Activated naive CD4-positive, alpha-beta T cell treated with anti-CD3 and anti-CD28 coated beads, Interleukin-2, amount 10 ng/mL, durations not matched to agents 7 days and 5 days (primary cell): ENCODE measurements around the gene PDGFD.

Experiments
- CTCF ChIA-PET: fragments of 350-600 bp; sonication (Branson Sonifier 250); formaldehyde crosslinking; loops from one replicate; lab custom pipeline; 2021; ENCODE audit warnings: antibody characterized with exemption; lab: Charles Lee
- DNase-seq: peaks from one replicate; pipeline ENCODE4 v3.0.0-alpha.2; 2020
- H3K27ac Mint-ChIP-seq: one replicate; pipeline ENCODE4 v1.8.0; 2021; ENCODE audit warnings: mild to moderate bottlenecking, moderate library complexity, mixed read lengths
- H3K27me3 Mint-ChIP-seq: one replicate; pipeline ENCODE4 v1.8.0; 2021; ENCODE audit warnings: mild to moderate bottlenecking, mixed read lengths
- H3K36me3 Mint-ChIP-seq: one replicate; pipeline ENCODE4 v1.8.0; 2021; ENCODE audit warnings: mixed read lengths
- H3K4me1 Mint-ChIP-seq: one replicate; pipeline ENCODE4 v1.8.0; 2021; ENCODE audit warnings: mixed read lengths
- H3K4me3 Mint-ChIP-seq: one replicate; pipeline ENCODE4 v1.8.0; 2021; ENCODE audit warnings: mild to moderate bottlenecking, moderate library complexity, mixed read lengths
- H3K9me3 Mint-ChIP-seq: one replicate; pipeline ENCODE4 v1.8.0; 2021; ENCODE audit warnings: mixed read lengths

PDGFD gene

DNA sequence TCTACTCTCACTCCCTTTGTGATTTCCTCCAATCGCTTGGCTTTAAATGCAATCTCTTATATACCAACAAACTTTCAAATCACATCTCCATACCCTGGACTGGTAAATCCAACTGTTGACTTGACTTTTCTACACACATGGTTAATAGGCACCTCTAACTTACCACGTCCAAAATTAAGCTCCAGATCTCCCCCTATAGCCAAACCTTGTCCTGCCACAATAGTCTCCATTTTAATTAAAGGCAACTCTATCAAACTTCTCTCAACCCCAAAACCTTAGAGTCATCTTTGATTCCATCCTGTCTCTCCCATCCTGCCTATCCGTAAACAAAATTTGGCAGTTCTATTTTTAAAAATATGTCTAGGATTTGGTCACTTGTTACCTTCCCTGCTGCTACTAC, 269.3 kb downstream of the PDGFD start:
- no peak for DNase-seq
- Mint-ChIP-seq H3K9me3 (no peaks in the 10 kb centered on the region), H3K4me1 (no peaks in the 10 kb centered on the region), H3K4me3 (no peak overlapping the region), H3K27ac (no peak overlapping the region), H3K27me3 (no peaks in the 10 kb centered on the region), H3K36me3 (no peaks in the 10 kb centered on the region)
- CTCF ChIA-PET = no interaction called here

DNA sequence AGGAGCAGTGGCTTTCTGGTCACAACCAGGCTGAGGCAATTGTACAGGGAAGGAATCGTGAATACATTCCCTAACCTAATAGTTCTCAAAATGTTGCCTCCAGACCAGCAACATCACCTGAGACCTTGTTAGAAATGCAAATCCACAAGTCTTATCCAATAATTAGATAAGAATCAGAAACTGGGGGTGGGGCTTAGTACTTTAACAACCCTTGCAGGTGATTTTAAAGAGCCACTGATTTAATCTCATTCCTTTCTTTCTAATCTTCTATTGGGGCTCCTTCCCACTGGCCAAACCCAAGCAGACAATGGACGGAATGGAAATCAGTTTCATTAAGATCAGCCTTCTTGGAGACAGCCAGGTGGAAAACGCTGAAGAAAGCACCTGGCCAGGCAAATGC, 269.9 kb downstream of the PDGFD start:
- no peaks in the 10 kb centered on the region for H3K36me3 Mint-ChIP-seq
- no peak overlapping the region for H3K4me3 Mint-ChIP-seq
- no peaks in the 10 kb centered on the region for H3K27me3 Mint-ChIP-seq
- no peaks in the 10 kb centered on the region for H3K9me3 Mint-ChIP-seq
- no peak for DNase-seq
- H3K4me1 Mint-ChIP-seq = no peaks in the 10 kb centered on the region
- CTCF ChIA-PET = no interaction called here
- no peak overlapping the region for H3K27ac Mint-ChIP-seq

- H3K9me3 Mint-ChIP-seq = no peaks in the 10 kb centered on the region
- no peak overlapping the region for H3K4me3 Mint-ChIP-seq
- CTCF ChIA-PET = no interaction called here
- H3K4me1 Mint-ChIP-seq = no peaks in the 10 kb centered on the region
- H3K27me3 Mint-ChIP-seq = no peaks in the 10 kb centered on the region
- H3K27ac Mint-ChIP-seq = no peak overlapping the region
- DNase-seq = no peak
- no peaks in the 10 kb centered on the region for H3K36me3 Mint-ChIP-seq
These were observed 270.6 kb downstream of the PDGFD start for GRCh38 chr11:103893371-103893770.

DNA sequence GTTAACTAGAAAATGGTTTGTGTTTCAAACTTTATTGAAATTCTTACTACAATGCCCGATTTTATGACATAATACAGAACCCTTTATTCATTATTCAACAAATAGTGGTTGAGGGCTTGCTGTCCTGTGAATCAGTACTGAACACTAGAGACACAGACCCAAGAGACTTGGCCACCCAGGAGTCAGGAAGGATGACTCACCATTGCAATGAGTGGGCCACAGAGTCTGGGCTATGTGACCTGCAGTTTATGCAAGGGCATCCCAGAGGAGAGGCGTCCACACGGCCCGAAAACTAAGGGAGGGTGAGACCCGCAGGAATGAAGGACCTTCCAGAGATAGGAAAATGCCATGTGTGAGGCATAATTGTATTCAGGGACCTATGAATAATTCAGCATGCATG, 271.3 kb downstream of the PDGFD start:
- no peak overlapping the region for H3K27ac Mint-ChIP-seq
- CTCF ChIA-PET = no interaction called here
- no peak for DNase-seq
- H3K4me1 Mint-ChIP-seq = no peaks in the 10 kb centered on the region
- no peak overlapping the region for H3K4me3 Mint-ChIP-seq
- H3K9me3 Mint-ChIP-seq = no peaks in the 10 kb centered on the region
- H3K36me3 Mint-ChIP-seq = no peaks in the 10 kb centered on the region
- H3K27me3 Mint-ChIP-seq = no peaks in the 10 kb centered on the region

GRCh38 chr11:103890654-103891053, 273.3 kb downstream of the PDGFD start:
- Mint-ChIP-seq H3K4me1 (no peaks in the 10 kb centered on the region), H3K4me3 (no peak overlapping the region), H3K27me3 (no peaks in the 10 kb centered on the region), H3K36me3 (no peaks in the 10 kb centered on the region), H3K9me3 (no peaks in the 10 kb centered on the region), H3K27ac (no peak overlapping the region)
- CTCF ChIA-PET = interaction anchor here (1.1 kb wide), 1 partner anchor 208 kb away, joined by 3 read pairs; no protein-coding TSS in a partner anchor
- DNase-seq = no peak

- Mint-ChIP-seq H3K27ac (no peak overlapping the region), H3K9me3 (no peaks in the 10 kb centered on the region), H3K4me1 (no peaks in the 10 kb centered on the region), H3K27me3 (no peaks in the 10 kb centered on the region), H3K36me3 (no peaks in the 10 kb centered on the region), H3K4me3 (no peak overlapping the region)
- CTCF ChIA-PET = no interaction called here
- DNase-seq = no peak
These were observed 274.3 kb downstream of the PDGFD start for GRCh38 chr11:103889679-103890078.

DNA sequence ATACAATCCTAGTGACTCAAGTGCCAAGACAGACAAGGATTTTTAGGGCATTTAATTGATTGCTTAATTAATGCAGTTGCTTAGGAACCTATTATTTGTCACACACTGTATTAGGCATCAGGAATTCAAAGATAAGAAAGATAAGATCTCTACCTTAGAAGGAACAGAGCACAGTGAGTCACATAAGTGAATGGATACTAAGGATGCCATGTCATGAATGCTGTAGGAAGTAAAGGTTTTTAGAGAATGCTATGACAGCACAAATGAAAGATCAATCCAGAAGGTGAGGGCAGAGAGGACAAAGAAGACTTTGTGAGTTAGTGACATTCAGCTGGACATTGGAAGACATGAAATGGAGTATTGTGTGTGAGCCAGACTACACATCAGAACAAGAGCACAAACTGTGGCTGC, 275.4 kb downstream of the PDGFD start:
- H3K36me3 Mint-ChIP-seq = no peaks in the 10 kb centered on the region
- DNase-seq = no peak
- no peaks in the 10 kb centered on the region for H3K9me3 Mint-ChIP-seq
- CTCF ChIA-PET = no interaction called here
- H3K27ac Mint-ChIP-seq = no peak overlapping the region
- H3K4me3 Mint-ChIP-seq = no peak overlapping the region
- no peaks in the 10 kb centered on the region for H3K4me1 Mint-ChIP-seq
- no peaks in the 10 kb centered on the region for H3K27me3 Mint-ChIP-seq

DNA sequence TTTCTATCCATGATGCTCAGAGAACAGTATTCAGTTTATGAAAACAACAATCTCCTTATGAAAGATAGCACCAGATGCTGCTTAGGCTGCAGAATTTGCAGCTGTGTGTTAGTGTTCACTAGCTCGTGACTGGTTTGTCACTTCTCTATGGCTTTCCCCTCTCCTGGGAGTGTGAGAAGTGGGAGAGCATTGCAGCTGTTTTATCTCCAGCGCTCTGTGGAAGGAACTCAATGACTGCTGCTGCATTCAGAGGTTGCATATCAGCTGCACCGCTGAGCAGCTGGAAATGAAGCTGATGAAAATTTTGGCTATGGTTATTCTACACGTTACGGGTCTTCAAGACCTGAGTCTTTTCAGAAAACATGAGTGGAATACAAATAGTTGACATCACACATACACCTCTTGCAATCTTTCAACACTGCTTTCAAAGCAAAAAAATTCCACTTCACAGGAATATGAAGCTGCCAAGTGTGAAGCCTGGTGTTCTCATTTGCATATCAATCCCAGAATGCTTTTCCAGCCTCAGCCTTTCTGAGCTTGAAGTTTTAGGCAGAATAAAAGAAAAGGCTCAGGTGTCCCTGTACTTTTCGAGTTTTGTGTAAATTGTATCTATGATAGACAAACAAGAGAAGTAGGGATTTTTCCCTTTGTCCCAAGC, 276.8 kb downstream of the PDGFD start:
- CTCF ChIA-PET = no interaction called here
- Mint-ChIP-seq H3K27me3 (no peaks in the 10 kb centered on the region), H3K4me1 (no peaks in the 10 kb centered on the region), H3K27ac (no peak overlapping the region), H3K9me3 (no peaks in the 10 kb centered on the region), H3K36me3 (no peaks in the 10 kb centered on the region), H3K4me3 (no peak overlapping the region)
- DNase-seq = no peak

- Mint-ChIP-seq H3K27me3 (no peaks in the 10 kb centered on the region), H3K27ac (no peak overlapping the region)
- CTCF ChIA-PET = no interaction called here
These were observed 280.1 kb downstream of the PDGFD start for GRCh38 chr11:103883856-103884255.

DNA sequence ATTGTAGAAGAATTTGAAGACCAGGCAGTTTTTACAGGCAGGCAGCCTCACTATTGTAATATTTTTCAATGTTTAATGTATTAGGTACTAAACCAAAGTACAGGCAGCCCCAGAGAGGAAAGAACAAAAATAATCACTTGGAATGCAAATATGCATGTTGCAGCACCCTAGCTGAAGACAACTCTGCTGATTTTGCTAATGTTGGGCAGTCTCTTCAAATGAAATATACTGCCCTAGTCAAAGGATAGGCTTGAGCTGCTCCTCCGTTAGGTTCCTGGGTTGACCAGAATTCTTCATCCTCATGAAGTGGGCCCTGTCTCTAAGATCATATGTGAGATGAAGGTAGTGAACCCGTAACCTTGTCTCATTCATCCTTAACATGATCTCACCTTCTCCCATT, 280.7 kb downstream of the PDGFD start:
- no peaks in the 10 kb centered on the region for H3K27me3 Mint-ChIP-seq
- no peaks in the 10 kb centered on the region for H3K4me1 Mint-ChIP-seq
- H3K4me3 Mint-ChIP-seq = no peak overlapping the region
- peaks cover 4% of the 10 kb centered on the region for H3K9me3 Mint-ChIP-seq
- H3K27ac Mint-ChIP-seq = no peak overlapping the region
- DNase-seq = no peak
- CTCF ChIA-PET = no interaction called here
- no peaks in the 10 kb centered on the region for H3K36me3 Mint-ChIP-seq

More at GRCh38 chr11:103883856-103884255, 280.1 kb downstream of the PDGFD start:
- no peak for DNase-seq
- Mint-ChIP-seq H3K9me3 (peaks cover 4% of the 10 kb centered on the region), H3K36me3 (no peaks in the 10 kb centered on the region), H3K4me1 (no peaks in the 10 kb centered on the region), H3K4me3 (no peak overlapping the region)

DNA sequence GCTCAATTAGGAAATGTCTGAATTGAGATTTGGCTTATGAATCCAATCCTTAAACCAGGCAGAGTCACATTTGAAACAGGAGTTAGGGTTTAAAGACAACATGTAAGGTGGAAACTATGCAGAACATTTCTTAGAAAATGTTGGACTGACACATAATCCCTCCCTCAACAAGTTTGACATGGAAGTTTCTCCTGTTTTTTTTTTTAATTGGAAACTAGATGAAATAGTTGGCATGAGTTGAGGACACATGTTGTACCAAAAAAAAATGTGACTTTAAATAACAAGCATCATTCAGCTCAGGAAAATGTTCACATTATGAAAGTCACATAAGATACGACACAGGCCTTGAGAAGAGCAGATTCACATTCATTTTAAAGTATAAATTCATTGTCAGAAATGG, 282.4 kb downstream of the PDGFD start:
- Mint-ChIP-seq H3K4me1 (no peaks in the 10 kb centered on the region), H3K9me3 (peaks cover 4% of the 10 kb centered on the region), H3K4me3 (no peak overlapping the region), H3K36me3 (no peaks in the 10 kb centered on the region), H3K27ac (no peak overlapping the region), H3K27me3 (no peaks in the 10 kb centered on the region)
- DNase-seq = no peak
- CTCF ChIA-PET = no interaction called here

DNA sequence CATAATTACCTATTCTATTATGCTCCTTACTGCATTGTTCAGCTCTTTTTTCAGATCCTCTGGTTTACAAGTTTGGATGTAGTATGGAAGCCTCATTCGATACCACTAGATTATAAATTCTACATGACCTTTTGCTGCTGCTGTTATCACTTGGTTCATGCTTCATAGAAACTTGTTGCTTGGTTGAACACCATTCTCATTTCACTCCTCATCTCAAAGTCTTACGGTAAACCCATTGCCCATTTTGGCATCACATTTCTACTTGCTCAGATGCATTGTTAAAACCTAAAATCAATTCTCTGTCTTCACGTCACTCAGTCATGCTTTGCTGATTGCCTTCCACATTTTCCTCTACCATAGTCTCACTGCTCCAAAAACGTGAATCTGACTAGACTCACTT, 283.0 kb downstream of the PDGFD start:
- DNase-seq = no peak
- Mint-ChIP-seq H3K27ac (no peak overlapping the region), H3K36me3 (no peaks in the 10 kb centered on the region), H3K27me3 (no peaks in the 10 kb centered on the region), H3K4me1 (no peaks in the 10 kb centered on the region), H3K9me3 (peaks cover 4% of the 10 kb centered on the region), H3K4me3 (no peak overlapping the region)
- CTCF ChIA-PET = no interaction called here

DNA sequence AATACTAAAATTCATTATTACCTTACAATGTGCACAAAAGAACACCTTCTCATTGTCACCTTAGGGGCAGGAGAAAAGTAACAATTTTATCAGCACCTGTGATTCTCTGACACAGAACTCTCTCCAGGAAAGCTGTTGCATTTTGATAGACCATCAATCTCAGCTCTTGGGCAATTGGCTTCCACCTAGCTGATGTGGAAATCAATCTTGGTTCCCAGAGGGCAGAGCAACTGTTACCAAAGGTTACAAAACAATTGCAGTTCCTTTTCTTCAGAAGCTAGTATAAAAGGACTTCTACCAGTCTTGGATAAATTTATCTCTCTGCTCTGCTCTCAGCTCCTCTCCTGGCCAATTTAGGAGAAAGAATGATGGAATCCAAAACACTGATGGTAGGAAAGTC, 285.3 kb downstream of the PDGFD start:
- CTCF ChIA-PET = no interaction called here
- no peak for DNase-seq
- Mint-ChIP-seq H3K36me3 (no peaks in the 10 kb centered on the region), H3K4me3 (no peak overlapping the region), H3K27me3 (no peaks in the 10 kb centered on the region), H3K9me3 (peaks cover 4% of the 10 kb centered on the region), H3K27ac (no peak overlapping the region), H3K4me1 (no peaks in the 10 kb centered on the region)

DNA sequence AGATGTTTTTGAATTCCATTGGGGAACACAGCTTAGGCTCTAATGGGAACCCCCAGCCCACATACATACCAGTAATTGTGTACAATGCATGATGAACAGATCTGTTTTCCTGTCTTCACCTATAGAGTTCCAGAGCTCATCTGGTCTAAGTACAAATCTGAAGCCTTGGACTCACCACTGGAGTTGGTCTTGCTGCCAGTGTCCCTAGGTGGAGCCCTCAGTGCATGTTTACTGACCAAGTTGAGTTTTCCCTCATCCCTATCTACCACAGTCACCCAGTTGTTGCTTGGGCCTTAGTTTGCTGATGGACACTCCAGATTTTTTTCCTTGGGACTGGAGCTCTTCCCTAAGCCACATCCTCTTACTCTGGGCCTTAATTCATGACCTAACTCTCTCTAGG, 286.7 kb downstream of the PDGFD start:
- DNase-seq = no peak
- Mint-ChIP-seq H3K27me3 (no peaks in the 10 kb centered on the region), H3K4me3 (no peak overlapping the region), H3K27ac (no peak overlapping the region), H3K36me3 (no peaks in the 10 kb centered on the region), H3K4me1 (no peaks in the 10 kb centered on the region), H3K9me3 (peaks cover 4% of the 10 kb centered on the region)
- CTCF ChIA-PET = no interaction called here

GRCh38 chr11:103875855-103876510, 288.0 kb downstream of the PDGFD start:
- Mint-ChIP-seq H3K27ac (no peak overlapping the region), H3K27me3 (no peaks in the 10 kb centered on the region)

More at GRCh38 chr11:103875855-103876510, 288.0 kb downstream of the PDGFD start:
- Mint-ChIP-seq H3K4me3 (no peak overlapping the region), H3K36me3 (no peaks in the 10 kb centered on the region), H3K9me3 (peaks cover 2% of the 10 kb centered on the region), H3K4me1 (no peaks in the 10 kb centered on the region)
- no peak for DNase-seq
- CTCF ChIA-PET = no interaction called here
